Fibroblast of mammary gland (primary cell): ENCODE results near the gene TP53I11.

Experiments
- DNase-seq: peaks from one replicate; pipeline ENCODE4 v3.0.0-alpha.2; 2010; ENCODE audit warnings: low read depth
- H3K4me3 ChIP-seq: 2 replicates; pipeline ENCODE4 v1.5.1; 2011; ENCODE audit warnings: low read depth, mild to moderate bottlenecking, low read length, moderate library complexity; ENCODE audit not compliant: control insufficient read depth
- CTCF ChIP-seq: conservative IDR thresholded peaks from 2 replicates; pipeline ENCODE4 v1.5.1; 2011; ENCODE audit warnings: low read depth, low read length, inconsistent platforms; ENCODE audit not compliant: control insufficient read depth, insufficient read depth

The TP53I11 gene

GRCh38 chr11:44973632-44974401 is 23.1 kb upstream of the TP53I11 start:
- TF ChIP-seq CTCF: no peak
- H3K4me3 ChIP-seq: no peak overlapping the region
- DNase-seq: no peak

- no peak for TF ChIP-seq CTCF
Measured at GRCh38 chr11:44972746-44973435, 22.2 kb upstream of the TP53I11 start.

GRCh38 chr11:44971185-44971584 is 20.5 kb upstream of the TP53I11 start:
- TF ChIP-seq CTCF: no peak
- H3K4me3 ChIP-seq: no peak overlapping the region
- DNase-seq: no peak

More at GRCh38 chr11:44972746-44973435, 22.2 kb upstream of the TP53I11 start:
- DNase-seq: no peak
- no peak overlapping the region for H3K4me3 ChIP-seq

- TF ChIP-seq CTCF: no peak
- H3K4me3 ChIP-seq: no peak overlapping the region
- DNase-seq: no peak
Measured at GRCh38 chr11:44970293-44970692, 19.6 kb upstream of the TP53I11 start.

- no peak for TF ChIP-seq CTCF
- no peak for DNase-seq
- no peak overlapping the region for H3K4me3 ChIP-seq
Measured at GRCh38 chr11:44969651-44970252, 19.1 kb upstream of the TP53I11 start.

GRCh38 chr11:44968510-44968909 is 17.8 kb upstream of the TP53I11 start:
- DNase-seq: no peak
- TF ChIP-seq CTCF: no peak
- H3K4me3 ChIP-seq: no peak overlapping the region
